GM12878 (cell line): ENCODE measurements around the gene CLN3.
"Not testable (repeated sequence)": the region's sequence is repeated elsewhere in the genome, so short reads cannot be mapped to it uniquely, and the experiment has no call there.

Source experiments
- CEBPB ChIP-seq, 2 experiments: fragments of 150-350 bp in 1 of 2; IDR thresholded peaks; 2 replicates each; pipeline ENCODE4 v1.6.1; 2012 to 2014; ENCODE audit warnings: low read depth in 2 of 2, low read length in 2 of 2, borderline replicate concordance in 1 of 2, inconsistent platforms in 1 of 2
- IKZF1 ChIP-seq: fragments of 450-650 bp; conservative IDR thresholded peaks from 2 replicates; pipeline ENCODE4 v1.6.1; 2017; ENCODE audit warnings: antibody characterized with exemption, mild to moderate bottlenecking
- IRF3 ChIP-seq: fragments of 450-650 bp; IDR thresholded peaks from 2 replicates; pipeline ENCODE4 v1.6.1; 2014; ENCODE audit warnings: mild to moderate bottlenecking
- LARP7 ChIP-seq: fragments of 450-650 bp; IDR thresholded peaks from 2 replicates; pipeline ENCODE4 v1.6.1; 2017; ENCODE audit warnings: mild to moderate bottlenecking
- REST ChIP-seq: IDR thresholded peaks from 2 replicates; pipeline ENCODE4 v1.6.1; 2012; ENCODE audit warnings: mild to moderate bottlenecking, low read depth, low read length
- SIN3A ChIP-seq: IDR thresholded peaks from 2 replicates; pipeline ENCODE4 v1.6.1; 2012; ENCODE audit warnings: low read depth, low read length, improper control_type of control experiment
- SP1 ChIP-seq: IDR thresholded peaks from one replicate; pipeline ENCODE4 v1.6.1; 2011; ENCODE audit warnings: low read depth, low read length
- YY1 ChIP-seq: IDR thresholded peaks from 2 replicates; pipeline ENCODE4 v1.6.1; 2011; ENCODE audit warnings: low read depth, mild to moderate bottlenecking, low read length
- ZNF217 ChIP-seq: fragments of 450-650 bp; IDR thresholded peaks from 2 replicates; pipeline ENCODE4 v1.6.1; 2017; ENCODE audit warnings: antibody characterized with exemption, mild to moderate bottlenecking
- ZNF274 ChIP-seq: IDR thresholded peaks from one replicate; pipeline ENCODE4 v1.8.0; 2011; ENCODE audit not compliant: insufficient read length, insufficient read depth
- TF ChIP-seq, protein P1 (sequence below), 3 experiments: IDR thresholded peaks in 2 of 3; conservative IDR thresholded peaks in 1 of 3; 2 replicates each; pipeline ENCODE4 v1.5.1; 2011; ENCODE audit warnings: low read depth in 3 of 3, low read length in 3 of 3, mild to moderate bottlenecking in 3 of 3, control low read depth in 2 of 3, moderate library complexity in 2 of 3, inconsistent platforms in 1 of 3, mixed read lengths in 1 of 3; ENCODE audit not compliant: control insufficient read depth in 2 of 3, insufficient read depth in 1 of 3; ENCODE audit errors: extremely low read depth in 1 of 3
- TF ChIP-seq, protein P2 (sequence below): IDR thresholded peaks from 2 replicates; pipeline ENCODE4 v1.6.1; 2011; ENCODE audit warnings: borderline replicate concordance, low read depth, mild to moderate bottlenecking, moderate library complexity, mixed read lengths, low read length; ENCODE audit not compliant: insufficient read depth; ENCODE audit errors: extremely low read length
- TF ChIP-seq, protein P3 (sequence below): IDR thresholded peaks from 2 replicates; pipeline ENCODE4 v1.6.1; 2011; ENCODE audit warnings: low read depth, mild to moderate bottlenecking, low read length, moderate library complexity, borderline replicate concordance; ENCODE audit errors: extremely low read depth
- TF ChIP-seq, protein P4 (sequence below): fragments of 450-650 bp; IDR thresholded peaks from 2 replicates; pipeline ENCODE4 v1.6.1; 2016; ENCODE audit warnings: mild to moderate bottlenecking, moderate library complexity, borderline replicate concordance

DNA sequence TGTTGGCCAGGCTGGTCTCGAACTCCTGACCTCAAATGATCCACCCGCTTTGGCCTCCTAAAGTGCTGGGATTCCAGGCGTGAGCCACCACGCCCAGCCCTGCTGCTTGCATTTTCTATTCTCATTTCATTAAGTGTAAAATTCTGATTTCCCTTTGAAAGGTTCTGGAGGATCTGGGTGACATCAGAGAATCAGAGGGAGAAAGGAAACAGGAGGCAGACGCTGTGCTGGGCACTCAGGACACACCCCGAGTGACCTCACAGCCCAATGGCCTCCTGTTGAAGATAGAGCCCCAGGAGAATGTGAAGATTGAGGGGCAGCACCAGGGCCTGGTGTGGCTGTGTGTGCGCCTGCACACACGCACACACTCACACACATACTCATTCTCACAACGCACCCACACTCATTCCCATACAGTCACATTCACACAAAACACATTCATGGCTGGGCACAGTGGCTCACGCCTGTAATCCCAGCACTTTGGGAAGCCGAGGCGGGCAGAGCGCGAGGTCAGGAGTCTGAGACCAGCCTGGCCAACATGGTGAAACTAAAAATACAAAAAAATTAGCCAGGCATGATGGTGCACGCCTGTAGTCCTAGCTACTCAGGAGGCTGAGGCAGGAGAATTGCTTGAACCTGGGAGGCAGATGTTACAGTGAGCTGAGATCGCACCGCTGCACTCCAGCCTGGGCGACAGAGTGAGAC is 8.8 kb upstream of the CLN3 start:
- not testable (repeated sequence) for TF ChIP-seq IRF3; ZNF274; REST; SIN3A; CEBPB (IDR thresholded peaks at IDR 0.05; ENCODE audit: borderline replicate concordance in 1 of 2, low read depth in 2 of 2, low read length in 2 of 2); YY1; IKZF1; ZNF217; LARP7; SP1
- TF ChIP-seq, protein P1, sequence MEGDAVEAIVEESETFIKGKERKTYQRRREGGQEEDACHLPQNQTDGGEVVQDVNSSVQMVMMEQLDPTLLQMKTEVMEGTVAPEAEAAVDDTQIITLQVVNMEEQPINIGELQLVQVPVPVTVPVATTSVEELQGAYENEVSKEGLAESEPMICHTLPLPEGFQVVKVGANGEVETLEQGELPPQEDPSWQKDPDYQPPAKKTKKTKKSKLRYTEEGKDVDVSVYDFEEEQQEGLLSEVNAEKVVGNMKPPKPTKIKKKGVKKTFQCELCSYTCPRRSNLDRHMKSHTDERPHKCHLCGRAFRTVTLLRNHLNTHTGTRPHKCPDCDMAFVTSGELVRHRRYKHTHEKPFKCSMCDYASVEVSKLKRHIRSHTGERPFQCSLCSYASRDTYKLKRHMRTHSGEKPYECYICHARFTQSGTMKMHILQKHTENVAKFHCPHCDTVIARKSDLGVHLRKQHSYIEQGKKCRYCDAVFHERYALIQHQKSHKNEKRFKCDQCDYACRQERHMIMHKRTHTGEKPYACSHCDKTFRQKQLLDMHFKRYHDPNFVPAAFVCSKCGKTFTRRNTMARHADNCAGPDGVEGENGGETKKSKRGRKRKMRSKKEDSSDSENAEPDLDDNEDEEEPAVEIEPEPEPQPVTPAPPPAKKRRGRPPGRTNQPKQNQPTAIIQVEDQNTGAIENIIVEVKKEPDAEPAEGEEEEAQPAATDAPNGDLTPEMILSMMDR (IDR thresholded peaks at IDR 0.05 in 2 of 3, conservative IDR thresholded peaks at IDR 0.05 in 1 of 3; ENCODE audit: control insufficient read depth in 2 of 3, extremely low read depth in 1 of 3, insufficient read depth in 1 of 3, low read depth in 3 of 3, low read length in 3 of 3), result not testable (repeated sequence)
- TF ChIP-seq, protein P2, sequence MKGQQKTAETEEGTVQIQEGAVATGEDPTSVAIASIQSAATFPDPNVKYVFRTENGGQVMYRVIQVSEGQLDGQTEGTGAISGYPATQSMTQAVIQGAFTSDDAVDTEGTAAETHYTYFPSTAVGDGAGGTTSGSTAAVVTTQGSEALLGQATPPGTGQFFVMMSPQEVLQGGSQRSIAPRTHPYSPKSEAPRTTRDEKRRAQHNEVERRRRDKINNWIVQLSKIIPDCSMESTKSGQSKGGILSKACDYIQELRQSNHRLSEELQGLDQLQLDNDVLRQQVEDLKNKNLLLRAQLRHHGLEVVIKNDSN, result not testable (repeated sequence)
- TF ChIP-seq, protein P3, sequence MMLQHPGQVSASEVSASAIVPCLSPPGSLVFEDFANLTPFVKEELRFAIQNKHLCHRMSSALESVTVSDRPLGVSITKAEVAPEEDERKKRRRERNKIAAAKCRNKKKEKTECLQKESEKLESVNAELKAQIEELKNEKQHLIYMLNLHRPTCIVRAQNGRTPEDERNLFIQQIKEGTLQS, result not testable (repeated sequence)
- TF ChIP-seq, protein P4, sequence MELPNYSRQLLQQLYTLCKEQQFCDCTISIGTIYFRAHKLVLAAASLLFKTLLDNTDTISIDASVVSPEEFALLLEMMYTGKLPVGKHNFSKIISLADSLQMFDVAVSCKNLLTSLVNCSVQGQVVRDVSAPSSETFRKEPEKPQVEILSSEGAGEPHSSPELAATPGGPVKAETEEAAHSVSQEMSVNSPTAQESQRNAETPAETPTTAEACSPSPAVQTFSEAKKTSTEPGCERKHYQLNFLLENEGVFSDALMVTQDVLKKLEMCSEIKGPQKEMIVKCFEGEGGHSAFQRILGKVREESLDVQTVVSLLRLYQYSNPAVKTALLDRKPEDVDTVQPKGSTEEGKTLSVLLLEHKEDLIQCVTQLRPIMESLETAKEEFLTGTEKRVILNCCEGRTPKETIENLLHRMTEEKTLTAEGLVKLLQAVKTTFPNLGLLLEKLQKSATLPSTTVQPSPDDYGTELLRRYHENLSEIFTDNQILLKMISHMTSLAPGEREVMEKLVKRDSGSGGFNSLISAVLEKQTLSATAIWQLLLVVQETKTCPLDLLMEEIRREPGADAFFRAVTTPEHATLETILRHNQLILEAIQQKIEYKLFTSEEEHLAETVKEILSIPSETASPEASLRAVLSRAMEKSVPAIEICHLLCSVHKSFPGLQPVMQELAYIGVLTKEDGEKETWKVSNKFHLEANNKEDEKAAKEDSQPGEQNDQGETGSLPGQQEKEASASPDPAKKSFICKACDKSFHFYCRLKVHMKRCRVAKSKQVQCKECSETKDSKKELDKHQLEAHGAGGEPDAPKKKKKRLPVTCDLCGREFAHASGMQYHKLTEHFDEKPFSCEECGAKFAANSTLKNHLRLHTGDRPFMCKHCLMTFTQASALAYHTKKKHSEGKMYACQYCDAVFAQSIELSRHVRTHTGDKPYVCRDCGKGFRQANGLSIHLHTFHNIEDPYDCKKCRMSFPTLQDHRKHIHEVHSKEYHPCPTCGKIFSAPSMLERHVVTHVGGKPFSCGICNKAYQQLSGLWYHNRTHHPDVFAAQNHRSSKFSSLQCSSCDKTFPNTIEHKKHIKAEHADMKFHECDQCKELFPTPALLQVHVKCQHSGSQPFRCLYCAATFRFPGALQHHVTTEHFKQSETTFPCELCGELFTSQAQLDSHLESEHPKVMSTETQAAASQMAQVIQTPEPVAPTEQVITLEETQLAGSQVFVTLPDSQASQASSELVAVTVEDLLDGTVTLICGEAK, result not testable (repeated sequence)
